VCaP (cell line): ENCODE results near the gene PTPRN.

Experiments
- H3K27ac ChIP-seq: fragments of 450-650 bp; 2 replicates; pipeline ENCODE4 v1.5.1; 2017
- CTCF ChIP-seq: fragments of 450-650 bp; conservative IDR thresholded peaks from 2 replicates; pipeline ENCODE4 v1.5.1; 2017; ENCODE audit warnings: mild to moderate bottlenecking, moderate library complexity

The PTPRN gene

GRCh38 chr2:219284501-219285372 is 24.5 kb downstream of the PTPRN start:
- H3K27ac ChIP-seq, result no peak overlapping the region
- no peak for TF ChIP-seq CTCF

GRCh38 chr2:219282943-219283581 is 26.1 kb downstream of the PTPRN start:
- TF ChIP-seq CTCF, result no peak
- H3K27ac ChIP-seq, result no peak overlapping the region

- TF ChIP-seq CTCF, result no peak
- H3K27ac ChIP-seq, result no peak overlapping the region
Observed at GRCh38 chr2:219282375-219282774, 26.8 kb downstream of the PTPRN start.

GRCh38 chr2:219281588-219281987 is 27.6 kb downstream of the PTPRN start:
- no peak for TF ChIP-seq CTCF
- H3K27ac ChIP-seq, result no peak overlapping the region; the same call in 1 of the 2 replicates

- H3K27ac ChIP-seq, result peak overlapping the region; percentile 87; the same call in 1 of the 2 replicates
- TF ChIP-seq CTCF, result no peak
Observed at GRCh38 chr2:219280651-219281050, 28.6 kb downstream of the PTPRN start.

- TF ChIP-seq CTCF, result no peak
- H3K27ac ChIP-seq, result peak overlapping the region; percentile 87
Observed at GRCh38 chr2:219279916-219280516, 29.2 kb downstream of the PTPRN start.
